SH-SY5Y (cell line): ENCODE data around the gene FBXO8.

ENCODE experiments used
- GATA2 ChIP-seq: IDR thresholded peaks from 2 replicates; pipeline ENCODE4 v1.6.1; 2011; ENCODE audit warnings: mild to moderate bottlenecking, low read depth, low read length
- GATA3 ChIP-seq: IDR thresholded peaks from 2 replicates; pipeline ENCODE4 v1.6.1; 2011; ENCODE audit warnings: low read depth, mild to moderate bottlenecking, low read length, moderate library complexity

GRCh38 chr4:174255786-174256185, 27.7 kb downstream of the FBXO8 start:
- no peak for TF ChIP-seq GATA3
- no peak for TF ChIP-seq GATA2
